NCI-H1436 (cell line): ENCODE results near the gene HIBADH.
"Not testable (repeated sequence)": the region's sequence is repeated elsewhere in the genome, so short reads cannot be mapped to it uniquely, and the experiment has no call there.

Source experiments
- DNase-seq: peaks from one replicate; lab custom pipeline; 2025; lab: John Stamatoyannopoulos, UW

Gene HIBADH

DNA sequence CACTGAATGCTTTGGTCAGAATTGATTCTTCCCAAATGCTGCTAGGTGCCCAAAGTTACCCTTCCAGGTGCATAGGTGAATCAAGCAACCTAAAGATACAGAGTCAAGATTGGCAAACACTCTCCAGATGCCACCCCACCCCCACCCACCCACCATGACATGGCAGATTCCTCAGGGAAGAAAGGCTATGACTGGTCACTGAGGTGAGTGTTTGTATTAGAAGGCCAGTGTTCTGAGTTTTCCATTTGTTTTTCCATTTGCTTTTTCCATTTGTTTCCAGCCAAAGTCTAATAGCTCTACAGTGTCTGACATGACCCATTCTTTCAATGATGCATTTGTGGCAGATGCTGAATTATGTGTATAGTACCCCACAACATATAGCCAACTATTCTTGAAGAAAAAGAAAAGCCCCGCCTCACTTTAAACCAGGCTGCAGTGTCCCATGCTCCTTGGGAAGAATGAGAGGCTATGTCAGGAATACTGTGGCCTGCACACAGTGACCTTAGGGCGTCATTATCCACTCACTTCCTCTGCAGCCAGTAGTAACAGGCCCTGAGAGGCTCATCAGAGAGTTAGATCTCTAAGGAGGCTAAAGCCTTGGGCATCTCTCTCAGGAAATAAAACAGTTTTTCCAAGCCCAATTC lies 16.1 kb upstream of the HIBADH start:
- DNase-seq = no peak

DNA sequence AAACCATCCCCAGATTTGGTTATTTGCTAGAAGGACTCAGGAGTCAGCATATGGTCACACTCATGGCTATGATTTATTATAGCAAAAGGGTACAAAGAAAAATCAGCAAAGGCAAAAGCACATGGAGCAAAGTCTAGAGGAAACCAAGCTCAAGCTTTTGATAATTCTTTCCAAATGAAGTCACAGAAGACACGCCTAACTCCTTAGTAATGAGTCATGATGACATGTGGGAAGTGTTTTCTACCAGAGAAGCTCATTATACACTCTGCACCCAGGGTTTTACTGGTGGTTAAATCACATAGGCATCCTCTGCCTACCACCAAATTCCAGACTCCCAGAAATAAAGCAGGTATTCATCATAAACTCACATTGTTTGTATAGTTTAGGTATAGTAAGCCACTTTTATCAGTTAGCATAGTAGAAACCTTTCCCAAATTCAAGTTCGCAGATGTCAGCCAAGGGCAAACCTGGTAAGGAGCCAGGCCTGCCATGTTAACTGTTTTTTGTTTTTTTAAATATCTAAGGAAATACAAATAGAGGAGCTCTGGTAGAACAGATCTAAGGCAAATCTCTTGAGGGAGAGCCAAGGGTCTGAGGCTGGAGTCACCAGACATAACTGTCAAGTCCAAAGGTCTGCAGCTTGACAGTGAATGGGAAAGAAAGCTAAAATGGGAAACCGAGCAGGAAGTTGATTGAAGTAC lies 15.4 kb upstream of the HIBADH start:
- DNase-seq = no peak

DNA sequence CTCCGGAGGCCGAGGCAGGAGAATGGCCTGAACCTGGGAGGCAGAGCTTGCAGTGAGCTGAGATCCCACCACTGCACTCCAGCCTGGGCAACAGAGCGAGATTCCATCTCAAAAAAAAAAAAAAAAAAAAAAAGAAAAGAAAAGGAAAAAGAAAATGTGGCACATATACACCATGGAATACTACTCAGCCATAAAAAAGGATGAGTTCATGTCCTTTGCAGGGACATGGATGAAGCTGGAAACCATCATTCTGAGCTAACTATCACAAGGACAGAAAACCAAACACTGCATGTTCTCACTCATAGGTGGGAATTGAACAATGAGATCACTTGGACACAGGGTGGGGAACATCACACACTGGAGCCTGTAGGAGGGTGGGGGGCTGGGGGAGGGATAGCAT lies 11.4 kb upstream of the HIBADH start:
- DNase-seq = not testable (repeated sequence)

DNA sequence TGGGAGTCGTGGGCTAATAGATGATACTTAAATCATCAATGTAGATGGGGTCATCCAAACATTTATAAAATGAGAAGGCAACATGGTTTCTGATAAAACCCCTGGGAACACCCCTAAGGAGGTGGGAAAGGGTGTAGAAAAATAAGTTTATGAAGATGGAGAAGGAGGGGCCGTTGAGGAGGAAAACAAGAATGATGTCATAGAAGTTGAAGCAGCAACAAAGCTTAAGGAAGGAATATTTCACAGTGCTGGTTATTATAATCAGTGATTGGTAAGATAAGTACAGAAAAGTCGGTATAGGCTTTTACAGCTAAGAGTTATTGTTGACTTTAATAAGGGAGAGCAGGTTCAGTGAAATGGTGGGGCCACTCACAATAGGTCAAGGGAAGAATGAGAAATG lies 9.0 kb upstream of the HIBADH start:
- no peak for DNase-seq

DNA sequence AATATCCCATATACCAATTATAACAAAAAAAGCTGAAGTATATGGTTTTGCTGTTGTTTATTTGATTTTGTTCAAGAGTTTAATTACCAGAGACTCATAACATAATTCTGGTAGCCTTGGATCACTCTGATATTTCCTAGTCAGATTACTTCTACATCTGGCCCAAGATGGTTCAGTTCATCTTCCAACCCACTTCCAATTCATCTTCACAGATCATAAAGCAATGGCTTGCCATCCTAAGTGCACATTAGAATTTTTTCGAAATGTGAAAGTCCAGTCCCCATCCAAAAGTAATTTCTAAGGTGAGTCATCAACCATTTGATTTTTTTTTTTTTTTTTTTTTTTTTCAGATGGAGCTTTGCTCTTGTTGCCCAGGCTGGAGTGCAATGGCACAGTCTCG lies 8.0 kb upstream of the HIBADH start:
- no peak for DNase-seq

DNA sequence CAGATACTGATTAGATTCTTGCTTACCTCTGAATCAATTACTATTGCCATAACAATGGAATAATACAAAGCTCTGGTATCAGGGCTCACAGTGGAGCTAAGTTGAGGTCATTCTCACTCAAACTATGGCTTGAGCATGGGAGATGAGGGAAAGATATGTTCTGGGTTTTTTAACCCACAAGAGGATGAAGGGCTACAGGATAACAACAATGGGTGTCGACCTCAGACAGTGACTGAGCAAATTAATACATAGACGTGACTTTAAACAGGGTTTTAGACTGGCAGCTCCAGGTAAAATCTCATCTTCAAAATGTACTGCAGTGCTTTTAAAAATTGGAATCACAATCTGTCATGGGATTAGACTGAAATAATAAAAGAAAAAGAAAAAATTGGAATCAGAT lies 7.5 kb upstream of the HIBADH start:
- DNase-seq = no peak

DNA sequence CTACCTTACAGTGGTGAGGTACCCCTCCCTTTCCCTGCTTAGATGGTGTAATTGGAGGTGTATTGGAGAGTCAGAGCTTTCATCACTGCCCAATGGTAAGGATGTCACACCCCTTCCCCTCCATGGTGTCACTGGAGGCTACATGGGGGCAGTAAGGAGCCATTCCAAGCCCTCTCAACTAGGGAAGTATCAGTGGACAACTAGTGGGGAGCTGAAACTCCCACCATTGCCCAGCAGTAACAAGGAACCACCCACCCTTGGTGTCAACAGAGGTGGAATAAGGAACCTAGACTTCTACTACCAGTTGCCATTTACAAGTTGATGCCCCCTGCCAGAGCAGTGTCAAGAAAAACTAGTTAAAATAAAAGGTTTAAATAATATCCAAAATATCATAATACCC lies 2.8 kb upstream of the HIBADH start:
- DNase-seq = no peak

DNA sequence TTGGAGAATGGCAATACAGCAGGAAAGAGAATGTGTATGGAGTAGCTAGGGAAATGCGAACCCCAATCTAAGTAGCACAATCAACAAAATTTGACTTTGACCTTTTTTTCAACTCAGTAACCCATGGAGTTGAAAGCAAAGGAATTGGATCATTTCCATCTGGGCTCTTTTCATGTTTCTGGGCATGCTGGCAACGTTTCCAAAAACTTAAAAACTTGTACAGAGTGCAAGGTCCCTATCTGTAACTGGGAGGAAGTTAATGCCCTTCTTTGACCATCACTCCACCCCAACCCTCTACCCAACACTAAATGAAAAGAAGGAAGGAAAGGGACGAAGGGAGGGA lies 1.3 kb upstream of the HIBADH start:
- DNase-seq = no peak

DNA sequence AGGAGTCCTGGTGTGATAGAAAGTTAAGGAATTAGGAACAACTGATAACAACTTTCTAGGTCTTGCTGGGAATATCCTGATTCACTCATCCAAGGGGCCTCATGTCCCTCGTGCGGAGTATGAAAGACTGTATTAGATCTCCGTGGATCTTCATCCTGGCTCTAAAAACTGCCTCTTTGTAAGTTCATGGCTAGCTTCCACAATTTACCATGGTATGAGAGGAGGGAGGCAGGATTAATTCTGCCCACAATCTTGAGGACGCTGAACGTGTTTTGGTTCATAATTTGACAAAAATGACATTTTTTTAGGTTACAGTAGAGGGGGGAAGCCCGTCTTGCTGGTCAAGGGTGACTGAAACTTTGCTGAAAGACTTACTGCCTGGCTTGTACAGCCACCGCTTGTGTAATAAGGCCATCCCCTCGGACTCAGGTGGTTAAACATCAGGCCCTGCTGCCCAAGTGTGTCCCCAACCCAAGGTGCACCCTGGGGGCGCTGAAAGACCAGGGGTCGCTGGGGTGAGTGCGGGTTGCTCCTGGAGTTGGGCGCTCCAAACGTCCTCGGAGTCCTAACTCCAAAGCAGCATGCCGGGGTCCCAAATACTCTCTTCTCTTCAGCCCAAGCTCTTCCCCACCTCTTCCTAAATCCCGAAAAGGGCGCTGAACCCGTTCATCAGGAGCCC lies 733 bp downstream of the HIBADH start:
- no peak for DNase-seq

DNA sequence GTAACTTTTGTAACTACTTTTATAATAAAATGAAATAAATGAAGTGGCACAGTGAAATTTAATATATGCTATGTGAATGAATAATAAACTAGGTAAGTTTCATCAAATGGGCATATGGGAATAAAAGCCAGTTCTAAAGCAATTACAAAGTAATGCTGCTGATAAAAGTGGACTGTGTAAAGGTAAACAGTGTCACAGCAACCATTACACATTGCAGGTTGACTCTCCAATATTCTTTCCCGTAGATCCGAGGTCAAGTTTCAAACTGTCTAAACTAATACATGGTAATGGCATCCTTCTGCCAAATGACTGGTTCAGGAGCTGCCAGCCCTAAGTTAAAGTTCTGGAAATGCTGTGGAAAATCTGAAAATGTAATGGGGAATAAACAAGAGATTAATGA lies 6.0 kb downstream of the HIBADH start:
- DNase-seq = no peak

DNA sequence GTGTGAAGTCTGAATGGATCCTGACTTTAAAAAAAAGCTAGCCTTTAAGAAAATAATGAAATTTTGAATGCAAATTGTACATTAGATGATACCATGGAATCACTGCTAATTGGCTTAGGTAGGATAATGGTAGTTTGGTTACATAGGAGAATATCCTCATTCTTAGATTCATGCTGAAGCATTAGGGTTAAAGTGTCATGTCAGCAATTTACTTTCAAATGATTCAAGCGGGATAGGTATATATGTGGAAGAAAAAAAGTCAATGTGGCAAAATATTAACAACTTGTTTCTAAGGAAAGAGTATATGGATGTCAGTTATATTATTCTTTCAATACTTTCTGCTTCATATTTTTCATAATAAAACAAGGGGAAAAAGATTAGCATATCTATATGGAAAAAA lies 7.5 kb downstream of the HIBADH start:
- DNase-seq = no peak

DNA sequence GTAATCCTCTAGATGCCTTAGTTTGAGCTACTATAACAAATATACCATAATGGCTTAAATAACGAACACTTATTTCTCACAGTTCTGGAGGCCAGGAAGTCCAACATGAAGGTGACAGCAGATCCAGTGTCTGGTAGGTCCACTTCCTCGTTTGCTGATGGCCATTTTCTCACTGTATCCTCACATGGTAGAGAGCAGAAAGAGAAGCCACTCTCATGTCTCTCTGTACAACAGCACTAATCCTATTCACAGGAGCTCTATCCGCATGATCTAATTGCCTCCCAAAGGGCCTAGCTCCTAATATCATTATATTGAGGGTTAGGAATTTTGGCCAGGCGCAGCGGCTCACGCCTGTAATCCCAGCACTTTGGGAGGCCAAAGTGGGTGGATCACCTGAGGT lies 10.2 kb downstream of the HIBADH start:
- DNase-seq = no peak

DNA sequence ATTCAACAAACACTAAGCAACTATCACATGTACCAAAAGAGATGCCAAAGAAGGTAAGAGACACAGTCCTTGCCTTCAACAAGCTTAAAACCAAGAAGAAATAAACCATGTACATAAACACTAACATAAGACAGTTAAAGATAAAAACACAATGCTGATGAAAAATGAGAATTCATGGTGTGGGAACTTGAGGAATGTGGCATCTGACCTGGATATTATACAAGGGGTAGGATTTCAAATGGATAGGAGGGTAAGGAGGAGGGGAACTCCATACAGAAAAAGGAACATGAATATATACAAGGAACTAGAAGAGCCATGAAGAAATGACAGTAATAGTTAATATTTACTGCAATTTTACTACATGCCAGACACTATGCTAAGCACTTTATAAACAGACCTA lies 11.0 kb downstream of the HIBADH start:
- DNase-seq = no peak

DNA sequence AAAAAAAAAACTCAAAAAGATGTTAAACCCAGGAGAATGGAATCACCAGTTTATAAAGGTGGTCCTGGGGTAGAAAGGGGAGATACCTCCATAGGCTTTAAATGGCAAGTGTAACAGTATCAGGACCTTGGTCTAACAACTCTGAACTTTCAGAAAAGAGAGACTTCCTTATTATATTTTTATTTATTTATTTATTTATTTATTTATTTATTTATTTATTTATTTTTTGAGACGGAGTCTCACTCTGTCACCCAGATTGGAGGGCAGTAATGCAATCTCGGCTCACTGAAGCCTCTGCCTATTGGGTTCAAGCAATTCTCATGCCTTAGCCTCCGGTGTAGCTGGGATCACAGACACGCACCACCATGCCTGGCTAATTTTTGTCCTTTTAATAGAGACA lies 12.4 kb downstream of the HIBADH start:
- DNase-seq = no peak

DNA sequence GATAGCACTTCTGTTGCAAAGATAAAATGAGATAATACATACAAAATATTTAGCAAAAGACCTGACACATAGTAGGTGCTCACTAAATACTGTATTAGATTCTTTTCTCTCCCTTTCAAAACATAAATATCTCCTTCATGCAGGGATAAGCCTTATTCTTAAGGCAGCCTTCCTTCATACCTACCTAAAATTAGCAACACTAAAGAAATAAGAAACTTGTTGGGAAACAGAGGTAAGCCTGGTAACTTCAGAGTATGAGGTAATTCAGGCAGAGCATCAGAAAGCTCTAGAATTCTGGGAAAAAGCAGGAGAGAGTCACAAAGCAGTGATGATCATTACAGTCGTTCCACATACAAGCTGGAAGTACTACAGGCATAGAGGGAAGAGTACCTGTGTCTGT lies 15.2 kb downstream of the HIBADH start:
- DNase-seq = no peak

DNA sequence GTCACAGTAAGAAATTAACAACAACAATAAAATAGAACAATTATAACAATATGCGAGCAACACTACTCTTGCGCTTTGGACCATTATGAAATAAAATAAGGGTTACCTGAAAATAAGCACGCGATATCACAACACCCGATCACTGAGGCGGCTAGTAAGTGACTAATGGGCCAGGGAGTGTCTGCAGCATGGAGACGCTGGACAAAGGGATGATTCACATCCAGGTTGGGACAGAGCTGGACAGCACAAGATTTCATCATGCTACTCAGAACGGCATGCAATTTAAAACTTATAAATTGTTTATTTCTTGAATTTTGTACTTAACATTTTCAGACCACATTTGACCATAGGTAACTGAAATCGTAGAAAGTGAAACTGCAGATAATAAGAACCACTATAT lies 15.6 kb downstream of the HIBADH start:
- no peak for DNase-seq

DNA sequence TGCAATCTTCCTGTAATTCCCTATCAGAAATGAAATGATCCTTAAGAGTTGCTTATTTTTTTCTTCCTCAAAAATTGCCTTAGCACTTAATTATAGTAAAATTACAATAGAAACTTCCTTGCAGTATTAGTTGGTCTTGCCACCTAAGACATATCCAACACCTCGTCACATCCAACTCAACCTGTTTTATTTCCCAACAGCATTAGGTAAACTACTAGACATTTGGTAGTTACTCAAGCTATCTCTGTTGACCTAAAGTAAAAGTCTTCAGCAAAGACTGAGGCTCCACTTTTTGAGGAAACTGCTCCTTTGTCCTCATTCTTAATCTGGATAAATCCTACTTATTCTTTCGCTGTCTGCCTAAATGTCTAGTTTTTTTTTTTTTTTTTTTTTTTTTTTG lies 20.4 kb downstream of the HIBADH start:
- DNase-seq = no peak

DNA sequence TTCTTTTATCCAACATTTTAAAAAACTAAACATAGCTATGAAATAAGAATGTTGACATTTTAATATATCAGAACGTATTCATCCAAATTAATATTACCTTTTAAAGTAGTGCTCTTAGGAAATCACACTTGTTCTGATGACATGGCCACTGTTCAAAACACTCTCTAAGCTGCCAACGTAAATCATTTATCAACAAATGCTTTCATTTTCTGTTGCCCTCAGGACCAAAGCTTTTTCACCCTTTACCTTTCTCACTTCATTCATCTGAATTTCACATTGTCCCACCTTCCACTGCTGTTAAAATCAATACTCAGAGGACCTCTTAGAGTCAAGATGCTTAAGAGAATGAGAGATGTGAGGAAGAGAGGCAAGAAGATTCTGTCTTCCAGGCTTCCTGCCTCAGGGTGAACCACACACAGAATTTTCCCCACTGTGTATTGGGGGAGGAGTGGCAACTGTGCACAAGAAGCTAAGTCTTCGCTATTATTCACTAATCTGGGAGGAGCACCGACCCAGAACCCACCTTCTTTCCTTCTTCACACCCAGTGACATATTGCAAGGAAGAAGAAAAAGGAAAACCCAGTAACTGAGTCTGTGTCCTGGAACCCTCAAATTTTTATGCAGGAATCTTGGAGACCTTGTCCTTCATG lies 21.0 kb downstream of the HIBADH start:
- no peak for DNase-seq

DNA sequence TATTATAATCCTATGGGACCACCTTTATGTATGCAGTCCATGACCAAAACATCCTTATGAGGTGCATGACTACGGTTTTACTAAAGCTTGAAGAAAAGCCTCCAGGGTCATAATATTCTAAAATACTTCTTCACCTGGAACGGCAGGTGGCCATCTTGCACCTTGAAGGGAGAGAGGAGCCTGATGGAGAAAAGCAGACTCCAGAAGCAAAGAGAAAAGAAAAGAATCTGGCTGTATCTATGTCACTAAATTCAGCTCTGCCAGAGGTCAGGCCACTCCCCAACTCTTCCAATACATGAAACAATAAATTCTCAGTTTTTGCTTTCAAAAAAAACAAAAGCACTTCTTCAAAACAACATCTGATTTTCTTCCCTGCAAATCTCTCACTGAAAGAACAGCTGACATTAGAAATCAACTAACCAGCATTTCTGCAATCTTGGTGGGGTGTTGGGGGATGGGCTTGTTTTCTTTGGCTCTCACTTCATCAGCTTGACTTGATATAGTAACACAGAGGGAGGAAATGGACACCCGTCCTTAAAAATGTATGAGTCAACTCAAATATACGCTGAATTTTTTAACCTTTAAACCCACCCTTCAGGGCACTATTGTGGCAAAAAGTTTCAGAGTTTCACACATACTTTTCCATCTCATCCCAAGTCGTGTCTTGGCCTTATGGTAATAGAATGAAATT lies 21.7 kb downstream of the HIBADH start:
- no peak for DNase-seq

DNA sequence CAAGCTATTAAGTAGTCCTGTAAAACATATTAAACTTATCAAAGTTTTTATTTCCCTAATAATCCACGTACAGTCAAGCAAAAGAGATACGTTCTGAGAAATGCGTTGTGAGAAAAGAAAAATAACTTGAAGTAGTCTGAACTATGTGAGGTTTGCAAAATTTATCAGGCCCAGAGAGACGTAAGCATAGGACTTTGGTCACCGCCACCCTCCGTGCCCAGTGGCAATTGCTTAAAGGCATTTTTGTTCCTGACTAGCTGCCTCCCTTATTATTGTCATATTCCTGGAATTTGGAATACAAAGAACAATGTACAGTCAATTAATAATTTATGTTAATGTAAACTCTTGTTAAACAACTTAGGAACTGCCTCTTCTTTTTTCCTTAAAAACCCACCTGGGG lies 22.8 kb downstream of the HIBADH start:
- DNase-seq = no peak

DNA sequence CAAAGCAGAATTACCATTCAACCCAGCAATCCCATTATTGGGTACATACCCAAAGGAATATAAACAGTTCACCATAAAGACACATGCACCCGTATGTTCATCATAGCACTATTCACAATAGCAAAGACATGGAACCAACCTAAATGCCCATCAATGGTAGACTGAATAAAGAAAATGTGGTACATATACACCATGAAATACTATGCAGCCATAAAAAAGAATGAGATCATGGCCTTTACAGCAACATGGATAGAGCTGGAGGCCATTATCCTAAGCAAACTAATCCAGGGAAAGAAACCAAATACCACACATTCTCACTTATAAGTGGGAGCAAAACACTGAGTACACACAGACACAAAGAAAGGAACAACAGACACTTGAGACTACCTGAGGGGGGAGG lies 23.6 kb downstream of the HIBADH start:
- not testable (repeated sequence) for DNase-seq

DNA sequence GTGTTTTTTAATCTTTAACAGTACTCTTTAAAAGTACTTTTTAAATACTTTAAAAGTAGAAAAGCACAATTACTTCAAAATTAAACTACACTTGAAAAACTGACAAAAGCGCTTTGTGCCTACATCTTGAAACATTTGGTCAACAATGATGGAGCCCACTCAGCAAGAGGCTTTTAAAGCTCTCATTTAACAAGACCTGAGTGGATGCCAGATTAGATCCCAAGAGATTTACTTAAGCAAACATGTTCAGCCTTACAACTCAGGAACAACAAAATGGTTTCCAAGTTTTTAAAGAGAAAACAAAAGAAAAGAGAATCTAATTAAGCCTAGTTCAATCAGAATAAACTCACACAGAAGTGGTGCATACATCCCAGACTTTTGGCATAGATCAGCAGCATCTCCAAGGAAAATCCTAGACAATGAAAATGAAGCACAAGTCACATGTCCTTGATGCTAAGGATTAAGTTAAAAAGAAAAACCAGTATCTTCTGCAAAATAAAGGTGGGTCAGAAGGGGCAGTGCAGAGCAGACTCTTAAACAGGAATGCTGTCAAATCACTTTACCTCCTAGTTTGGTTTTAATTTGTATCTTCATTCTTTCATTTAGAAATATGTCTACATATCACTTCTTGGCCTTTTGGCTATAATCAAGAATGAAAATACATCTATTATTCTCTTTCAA lies 26.2 kb downstream of the HIBADH start:
- DNase-seq = peak; percentile 56
